IPS DF 4.7 (cell line): ENCODE data around the gene CISD2.
"Not testable (repeated sequence)": the region's sequence is repeated elsewhere in the genome, so short reads cannot be mapped to it uniquely, and the experiment has no call there.

Experiments used
- DNase-seq: peaks from one replicate; pipeline ENCODE4 v3.0.0-alpha.2; 2013; ENCODE audit warnings: low spot score; ENCODE audit errors: extremely low read depth

CISD2 gene

GRCh38 chr4:102918859-102919258, 50.1 kb downstream of the CISD2 start:
- no peak for DNase-seq

- DNase-seq, result not testable (repeated sequence)
Observed at GRCh38 chr4:102919697-102920096, 50.9 kb downstream of the CISD2 start.

GRCh38 chr4:102935716-102936115, 66.9 kb downstream of the CISD2 start:
- no peak for DNase-seq

GRCh38 chr4:102938063-102938462, 69.3 kb downstream of the CISD2 start:
- DNase-seq, result not testable (repeated sequence)
